ENCODE measurements around the gene HS3ST2.
"Not testable (repeated sequence)": the region's sequence is repeated elsewhere in the genome, so short reads cannot be mapped to it uniquely, and the experiment has no call there.

The HS3ST2 gene

DNA sequence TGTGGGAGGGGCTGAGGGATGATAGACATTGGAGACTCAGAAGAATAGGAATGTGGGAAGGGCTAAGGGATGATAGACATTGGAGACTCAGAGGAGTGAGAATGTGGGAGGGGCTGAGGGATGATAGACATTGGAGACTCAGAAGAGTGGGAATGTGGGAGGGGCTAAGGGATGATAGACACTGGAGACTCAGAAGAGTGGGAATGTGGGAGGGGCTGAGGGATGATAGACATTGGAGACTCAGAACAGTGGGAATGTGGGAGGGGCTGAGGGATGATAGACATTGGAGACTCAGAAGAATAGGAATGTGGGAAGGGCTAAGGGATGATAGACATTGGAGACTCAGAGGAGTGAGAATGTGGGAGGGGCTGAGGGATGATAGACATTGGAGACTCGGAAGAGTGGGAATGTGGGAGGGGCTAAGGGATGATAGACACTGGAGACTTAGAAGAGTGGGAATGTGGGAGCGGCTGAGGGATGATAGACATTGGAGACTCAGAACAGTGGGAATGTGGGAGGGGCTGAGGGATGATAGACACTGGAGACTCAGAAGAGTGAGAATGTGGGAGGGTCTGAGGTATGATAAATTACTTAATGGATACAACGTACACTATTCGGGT lies 125.9 kb downstream of the HS3ST2 start:
- not testable (repeated sequence) for DNase-seq

DNA sequence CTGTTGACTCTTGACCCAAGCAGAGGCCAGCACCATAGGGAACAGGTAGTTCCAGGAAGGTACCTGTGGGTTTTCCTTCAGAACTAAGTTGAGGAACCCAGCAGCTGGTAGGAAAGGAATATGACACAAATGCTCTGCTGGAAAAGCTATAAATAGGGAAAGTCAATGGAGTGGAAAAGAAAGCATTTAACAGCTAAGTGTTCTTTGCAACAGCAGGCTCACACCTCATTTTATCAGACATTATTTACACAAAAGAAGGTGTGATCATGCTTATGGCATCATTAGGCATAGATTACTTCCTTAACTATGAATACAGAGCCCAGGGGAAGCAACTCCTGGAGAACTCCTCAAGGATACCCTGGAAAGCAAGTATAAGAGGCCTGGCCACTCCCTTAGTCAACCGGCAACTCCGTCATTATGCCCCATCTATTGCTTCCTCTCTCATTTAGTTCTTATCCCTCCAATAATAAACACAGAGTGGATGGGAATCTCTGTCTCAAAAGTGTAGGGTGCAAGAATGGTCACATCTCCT lies 128.1 kb downstream of the HS3ST2 start:
- DNase-seq, result no peak

DNA sequence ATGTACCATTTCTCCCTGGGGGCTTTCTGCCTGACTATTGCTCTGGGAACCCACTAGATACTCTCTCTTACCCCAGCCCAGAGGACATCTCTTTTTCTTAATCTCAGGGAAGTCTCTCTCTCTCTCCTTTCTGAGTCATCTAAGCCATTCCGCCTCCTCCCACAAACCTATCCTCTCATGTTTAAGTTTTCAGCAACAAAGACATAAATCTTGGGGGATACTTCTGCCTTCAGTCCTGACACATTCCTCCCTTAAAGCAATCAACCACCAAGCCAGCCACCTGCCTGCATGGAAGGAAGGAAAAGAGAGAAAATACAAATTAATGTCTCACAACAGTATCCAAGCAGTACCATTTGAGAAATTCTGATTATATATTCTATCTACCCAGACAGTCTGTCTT lies 128.8 kb downstream of the HS3ST2 start:
- no peak for DNase-seq

DNA sequence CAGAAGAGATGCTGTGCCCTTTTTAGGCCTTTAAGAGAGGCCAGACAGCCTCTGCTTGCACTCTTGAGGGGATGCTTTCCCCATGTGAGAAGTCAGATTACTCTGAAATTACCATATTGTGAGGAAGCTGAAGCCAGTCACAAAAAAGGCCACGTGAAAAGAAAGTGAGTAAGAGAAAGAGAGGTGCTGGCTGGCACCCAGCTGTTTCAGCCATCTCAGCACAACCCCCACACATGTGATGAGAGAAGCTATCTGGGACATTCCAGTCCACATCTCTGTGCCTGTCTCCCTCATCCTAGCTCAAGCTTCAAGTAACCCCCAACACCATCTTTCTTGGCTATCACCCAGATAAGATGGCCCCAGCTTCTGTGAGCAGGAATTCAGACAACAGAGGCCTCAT lies 131.4 kb downstream of the HS3ST2 start:
- no peak for DNase-seq

DNA sequence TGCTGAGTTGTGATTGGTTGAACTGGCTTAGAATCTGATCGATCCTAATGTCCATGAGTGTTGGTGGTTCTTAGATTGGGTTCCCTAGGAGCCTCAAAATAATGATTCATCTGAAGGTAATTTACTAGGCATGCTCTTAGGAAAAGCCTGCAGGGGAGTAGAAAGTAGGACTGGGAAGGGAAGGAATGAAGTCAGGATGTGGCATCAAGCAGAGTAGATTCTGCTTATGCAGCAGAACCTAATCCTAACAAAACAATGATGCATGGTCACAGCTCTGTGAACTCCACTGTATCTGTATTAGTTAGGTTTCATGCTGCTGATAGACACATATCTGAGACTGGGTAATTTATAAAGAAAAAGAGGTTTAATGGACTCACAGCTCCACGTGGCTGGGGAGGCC lies 132.5 kb downstream of the HS3ST2 start:
- no peak for DNase-seq

DNA sequence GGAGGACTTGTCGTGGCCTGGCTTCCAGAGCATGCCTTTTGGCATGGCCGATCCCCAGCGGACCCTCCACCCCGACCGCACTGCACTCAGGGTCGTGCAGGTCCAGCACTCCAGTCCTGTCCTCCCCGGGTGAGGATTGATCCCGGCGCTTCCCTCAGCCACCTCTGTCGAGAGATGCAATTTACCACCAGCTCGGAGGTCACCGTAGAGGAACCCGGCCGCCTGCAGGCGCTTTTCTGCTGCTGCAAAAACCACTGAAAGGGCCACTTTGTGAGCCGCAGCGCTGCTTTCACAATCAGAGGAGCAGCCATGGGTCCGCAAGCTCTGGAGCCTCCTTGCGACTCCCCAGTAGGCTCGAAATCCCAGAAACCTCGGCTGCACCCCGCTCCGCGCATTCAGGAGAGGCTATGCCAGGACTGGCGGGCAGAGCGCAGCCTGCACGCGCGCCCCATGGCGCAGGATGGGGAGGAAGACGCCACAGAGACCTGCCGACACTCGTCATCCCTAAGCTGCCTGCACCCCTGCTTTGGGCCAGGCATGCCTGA lies 134.2 kb downstream of the HS3ST2 start:
- no peak for DNase-seq

DNA sequence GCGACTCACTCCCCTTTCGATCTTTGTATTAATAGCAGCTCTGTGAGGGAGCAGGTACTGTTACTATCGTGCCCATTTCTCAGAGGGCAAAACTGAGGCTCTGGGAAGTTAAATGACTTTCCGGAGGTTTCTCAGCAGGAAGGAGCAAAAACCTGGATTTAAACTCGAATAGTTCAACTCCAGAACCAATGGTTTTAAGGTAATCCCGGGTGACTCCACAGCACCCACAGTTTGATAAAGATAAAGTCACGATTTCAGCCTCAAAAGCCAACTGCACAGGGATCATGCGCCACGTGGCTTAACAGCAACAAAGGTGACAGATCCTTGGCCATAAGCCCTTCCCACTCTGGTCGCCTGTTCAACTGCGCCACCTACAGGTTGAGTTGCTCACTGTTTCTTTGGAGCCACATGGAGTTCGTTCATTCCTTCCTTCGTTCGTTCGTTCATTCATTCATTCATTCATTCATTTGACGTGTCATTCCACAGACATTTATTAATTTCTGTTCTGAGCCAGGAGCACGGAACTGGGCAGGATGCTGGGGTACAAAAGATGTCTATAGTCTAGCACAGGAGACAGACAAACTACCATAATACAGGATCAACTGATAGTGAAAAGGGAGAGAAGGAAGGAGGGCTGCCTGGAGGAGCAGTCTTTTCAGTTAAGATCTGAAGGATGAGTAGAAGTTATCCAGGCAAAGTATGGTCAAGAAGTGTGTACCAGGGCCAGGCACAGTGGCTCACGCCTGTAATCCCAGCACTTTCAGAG lies 134.8 kb downstream of the HS3ST2 start:
- no peak for DNase-seq

DNA sequence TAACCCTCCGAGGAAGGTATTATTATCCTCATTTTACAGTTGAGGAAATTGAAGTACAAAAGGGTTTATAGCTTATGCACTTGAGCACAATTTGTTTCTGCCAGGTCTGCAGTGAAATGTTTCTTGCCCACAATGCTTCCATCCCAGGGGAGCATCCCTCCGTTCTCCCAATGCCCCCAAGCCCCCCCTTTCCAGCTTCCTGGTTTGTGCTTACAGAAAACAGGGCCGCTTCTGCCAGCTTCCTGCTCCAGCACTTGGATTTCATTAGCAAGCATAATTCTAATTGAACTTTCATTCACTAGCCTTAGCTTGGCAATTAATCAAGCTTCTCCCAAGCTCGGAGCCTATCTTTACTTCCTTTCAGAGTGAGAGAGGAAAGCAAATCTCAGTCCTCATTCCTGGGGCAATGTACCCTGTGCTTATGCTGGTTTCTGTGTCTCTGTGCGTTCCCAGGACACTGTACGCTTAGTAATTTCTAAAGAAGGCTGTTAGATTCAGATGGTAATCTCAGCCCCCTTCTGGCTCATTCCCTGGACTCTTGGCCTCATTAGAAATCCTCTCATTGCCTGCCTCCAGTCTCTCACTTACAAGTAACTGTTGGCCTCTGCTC lies 141.6 kb downstream of the HS3ST2 start:
- no peak for DNase-seq

DNA sequence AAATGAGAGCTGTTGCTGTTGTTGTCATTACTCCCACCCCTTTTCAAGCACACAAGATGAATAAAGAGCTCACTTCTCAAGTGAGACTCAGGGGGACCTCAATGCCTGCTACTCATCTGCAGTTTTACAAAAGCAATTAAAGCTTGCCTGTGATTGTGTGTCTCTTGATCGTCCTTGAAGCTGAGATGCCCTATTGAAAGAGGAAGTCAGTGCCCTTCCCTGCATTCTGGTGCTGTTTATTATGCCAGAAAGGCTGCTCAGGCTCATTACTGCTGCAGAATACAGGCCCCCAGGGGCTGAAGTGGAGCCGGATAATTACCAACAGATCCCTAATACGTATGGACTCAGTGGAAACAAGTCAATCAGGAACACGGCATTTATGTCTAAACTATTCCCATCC lies 147.2 kb downstream of the HS3ST2 start:
- DNase-seq, result no peak

DNA sequence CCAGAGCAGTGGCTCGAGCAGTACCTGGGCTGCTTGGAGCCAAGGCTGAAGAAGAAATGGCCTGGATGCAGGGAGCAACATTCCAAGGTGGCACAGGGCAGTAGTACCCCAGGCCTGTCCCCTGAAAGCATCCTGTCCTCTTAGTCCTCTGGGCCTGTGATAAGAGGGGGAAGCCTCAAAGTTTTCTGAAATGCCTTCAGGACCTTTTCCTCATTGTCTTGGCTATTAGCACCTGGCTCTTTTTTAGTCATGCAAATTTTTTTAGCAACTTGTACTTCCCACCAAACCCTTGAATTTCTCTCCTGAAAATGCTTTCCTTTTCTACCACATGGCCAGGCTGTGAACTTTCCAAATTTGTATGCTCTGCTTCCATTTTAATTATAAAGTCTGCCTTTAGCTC lies 148.9 kb downstream of the HS3ST2 start:
- DNase-seq, result no peak

Data from effector CD4-positive, alpha-beta T cell (primary cell).